ENCODE data around the gene PFKP.

The PFKP gene

DNA sequence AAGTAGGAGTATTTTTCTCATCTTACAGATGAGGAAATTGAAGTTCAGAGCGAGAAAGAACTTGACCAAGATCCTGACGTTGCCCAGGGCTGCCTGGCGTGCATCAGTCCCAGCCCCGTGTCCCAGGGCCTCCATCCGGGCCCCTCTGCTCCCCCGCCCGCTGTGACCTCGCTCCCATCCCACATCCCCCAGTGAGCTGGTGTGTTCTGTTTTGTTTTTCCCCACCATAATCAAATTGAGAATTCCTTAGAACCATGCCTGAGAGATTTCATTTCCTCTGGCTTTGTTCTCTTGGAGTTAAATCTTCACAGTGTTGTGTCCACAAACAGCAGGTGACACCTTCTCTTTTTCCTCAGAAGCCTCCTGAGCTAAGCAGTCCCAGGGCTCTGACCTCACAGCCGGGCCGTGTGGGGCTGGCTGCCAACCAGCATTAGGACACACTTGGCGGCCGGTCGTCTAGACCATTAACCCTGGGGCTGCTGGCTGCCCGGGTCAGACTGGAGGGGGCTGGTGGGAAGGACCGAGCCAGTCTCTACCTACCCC, 44.3 kb downstream of the PFKP start:
- DNase-seq (ENCODE audit: low read depth in 2 of 2): peak; percentile 33 to 53
- TF ChIP-seq, protein P1, sequence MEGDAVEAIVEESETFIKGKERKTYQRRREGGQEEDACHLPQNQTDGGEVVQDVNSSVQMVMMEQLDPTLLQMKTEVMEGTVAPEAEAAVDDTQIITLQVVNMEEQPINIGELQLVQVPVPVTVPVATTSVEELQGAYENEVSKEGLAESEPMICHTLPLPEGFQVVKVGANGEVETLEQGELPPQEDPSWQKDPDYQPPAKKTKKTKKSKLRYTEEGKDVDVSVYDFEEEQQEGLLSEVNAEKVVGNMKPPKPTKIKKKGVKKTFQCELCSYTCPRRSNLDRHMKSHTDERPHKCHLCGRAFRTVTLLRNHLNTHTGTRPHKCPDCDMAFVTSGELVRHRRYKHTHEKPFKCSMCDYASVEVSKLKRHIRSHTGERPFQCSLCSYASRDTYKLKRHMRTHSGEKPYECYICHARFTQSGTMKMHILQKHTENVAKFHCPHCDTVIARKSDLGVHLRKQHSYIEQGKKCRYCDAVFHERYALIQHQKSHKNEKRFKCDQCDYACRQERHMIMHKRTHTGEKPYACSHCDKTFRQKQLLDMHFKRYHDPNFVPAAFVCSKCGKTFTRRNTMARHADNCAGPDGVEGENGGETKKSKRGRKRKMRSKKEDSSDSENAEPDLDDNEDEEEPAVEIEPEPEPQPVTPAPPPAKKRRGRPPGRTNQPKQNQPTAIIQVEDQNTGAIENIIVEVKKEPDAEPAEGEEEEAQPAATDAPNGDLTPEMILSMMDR (IDR thresholded peaks at IDR 0.05; ENCODE audit: low read depth, low read length): no peak
- H3K4me3 ChIP-seq (replicated peaks in 1 of 2; ENCODE audit: low read depth in 2 of 2, low read length in 2 of 2): no peak overlapping the region

DNA sequence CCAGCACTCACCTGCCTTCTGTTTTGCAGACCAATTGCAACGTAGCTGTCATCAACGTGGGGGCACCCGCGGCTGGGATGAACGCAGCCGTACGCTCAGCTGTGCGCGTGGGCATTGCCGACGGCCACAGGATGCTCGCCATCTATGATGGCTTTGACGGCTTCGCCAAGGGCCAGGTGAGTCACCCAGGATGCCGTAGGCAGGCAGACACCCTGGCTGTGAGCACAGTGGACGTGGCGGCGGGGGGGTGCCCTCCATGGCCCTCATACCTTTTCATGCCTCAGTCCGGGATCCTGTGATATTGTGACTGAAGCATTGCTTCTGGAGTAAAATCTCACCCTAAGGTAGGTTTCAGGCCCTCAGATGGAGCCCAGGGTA, 46.0 kb downstream of the PFKP start:
- no peak overlapping the region for H3K4me3 ChIP-seq (replicated peaks in 1 of 2; ENCODE audit: low read depth in 2 of 2, low read length in 2 of 2)
- no peak for DNase-seq (ENCODE audit: low read depth in 2 of 2)
- TF ChIP-seq, protein P1 (IDR thresholded peaks at IDR 0.05; ENCODE audit: low read depth, low read length): no peak

DNA sequence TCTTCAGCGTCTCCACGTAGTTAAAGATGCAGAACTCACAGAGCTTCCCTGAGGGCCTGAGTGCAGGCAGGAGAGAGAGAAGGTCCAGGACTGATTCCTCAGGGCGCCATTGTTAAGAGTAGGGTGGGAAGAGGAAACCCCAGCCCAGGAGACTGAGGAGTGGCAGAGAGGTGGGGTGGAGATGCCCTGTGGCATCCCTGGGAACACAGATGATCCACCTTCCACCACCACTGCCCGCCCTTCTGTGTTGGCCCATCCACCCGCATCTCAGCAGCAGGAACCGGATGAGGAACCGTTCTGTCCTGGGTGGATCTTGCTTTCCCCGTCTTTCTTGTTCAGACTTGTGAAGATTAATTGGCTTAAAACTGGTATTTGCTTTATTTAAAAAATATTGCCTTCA, 48.3 kb downstream of the PFKP start:
- TF ChIP-seq, protein P1 (IDR thresholded peaks at IDR 0.05; ENCODE audit: low read depth, low read length): no peak
- no peak overlapping the region for H3K4me3 ChIP-seq (replicated peaks in 1 of 2; ENCODE audit: low read depth in 2 of 2, low read length in 2 of 2)
- no peak for DNase-seq (ENCODE audit: low read depth in 2 of 2)

DNA sequence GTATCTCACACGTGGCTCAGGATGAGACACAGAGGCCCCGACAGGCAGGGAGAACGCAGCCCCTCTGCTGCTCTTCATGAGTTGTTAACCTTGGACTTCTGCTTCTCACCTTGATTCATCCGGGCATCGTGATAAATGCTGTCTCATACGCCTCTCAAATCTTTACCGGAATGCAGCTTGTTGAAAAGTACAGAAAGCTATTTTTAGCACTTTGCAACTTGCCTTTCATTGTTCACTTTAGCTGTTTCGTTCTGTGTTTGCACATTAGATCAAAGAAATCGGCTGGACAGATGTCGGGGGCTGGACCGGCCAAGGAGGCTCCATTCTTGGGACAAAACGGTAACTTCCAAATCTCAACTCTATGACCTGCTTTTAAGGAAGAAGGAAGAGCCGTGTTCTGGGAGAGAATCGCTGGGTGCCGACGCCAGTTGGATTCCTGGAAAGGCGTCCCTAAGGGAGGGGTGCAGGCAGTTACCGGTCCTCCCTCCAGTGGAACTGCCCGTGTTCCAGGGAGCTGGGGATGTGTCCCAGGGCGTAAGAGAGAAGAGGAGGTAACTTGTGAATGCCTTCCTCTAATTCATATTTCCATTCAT, 49.3 kb downstream of the PFKP start:
- no peak for DNase-seq (ENCODE audit: low read depth in 2 of 2)
- no peak overlapping the region for H3K4me3 ChIP-seq (replicated peaks in 1 of 2; ENCODE audit: low read depth in 2 of 2, low read length in 2 of 2)
- TF ChIP-seq, protein P1 (IDR thresholded peaks at IDR 0.05; ENCODE audit: low read depth, low read length): no peak

DNA sequence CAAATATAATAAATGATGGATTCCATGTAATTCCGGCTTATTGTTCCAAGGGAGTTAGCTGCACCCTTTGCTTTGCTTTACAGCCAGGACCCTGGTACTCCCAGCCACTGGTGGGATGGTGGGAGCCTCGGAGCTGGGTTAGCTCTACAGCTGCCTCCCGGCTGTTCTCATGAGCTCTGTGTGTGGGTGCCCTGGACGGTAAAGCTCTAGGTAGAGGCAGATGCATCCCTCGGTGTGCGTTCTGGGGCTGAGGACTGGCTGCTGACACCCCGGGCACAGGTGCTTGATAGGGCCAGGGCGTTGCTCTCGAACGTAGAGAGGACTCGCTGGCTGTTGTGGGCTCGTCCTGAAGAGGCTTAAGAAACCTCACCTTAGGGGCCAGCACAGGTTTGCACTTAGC, 50.1 kb downstream of the PFKP start:
- DNase-seq (ENCODE audit: low read depth in 2 of 2): no peak
- TF ChIP-seq, protein P1 (IDR thresholded peaks at IDR 0.05; ENCODE audit: low read depth, low read length): no peak

DNA sequence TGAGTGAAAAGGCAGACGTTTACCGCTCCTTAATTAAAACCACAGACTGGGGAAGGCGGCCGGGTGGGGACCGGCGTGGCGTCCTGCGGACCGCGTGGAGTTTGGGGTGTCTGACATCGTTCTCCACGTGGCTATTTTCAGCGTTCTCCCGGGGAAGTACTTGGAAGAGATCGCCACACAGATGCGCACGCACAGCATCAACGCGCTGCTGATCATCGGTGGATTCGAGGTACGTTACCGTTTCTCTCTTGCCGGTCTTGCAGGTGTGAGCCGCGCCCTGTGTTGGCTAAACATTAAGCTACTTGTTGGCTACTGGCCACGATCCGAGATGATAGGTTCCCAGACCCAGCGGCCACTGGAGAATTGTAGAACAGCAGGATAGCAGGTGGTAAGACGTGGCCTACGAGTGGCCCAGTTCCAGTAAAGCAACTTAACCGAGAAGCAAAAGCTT, 51.3 kb downstream of the PFKP start:
- DNase-seq (ENCODE audit: low read depth in 2 of 2): no peak
- no peak overlapping the region for H3K4me3 ChIP-seq (replicated peaks in 1 of 2; ENCODE audit: low read depth in 2 of 2, low read length in 2 of 2)
- TF ChIP-seq, protein P1 (IDR thresholded peaks at IDR 0.05; ENCODE audit: low read depth, low read length): no peak

More for the DNA sequence above, 50.1 kb downstream of the PFKP start:
- no peak overlapping the region for H3K4me3 ChIP-seq (replicated peaks in 1 of 2; ENCODE audit: low read depth in 2 of 2, low read length in 2 of 2)

Data from cardiac fibroblast (primary cell).